Naive thymus-derived CD4-positive, alpha-beta T cell (primary cell): Measurements from ENCODE around the gene B3GNT3. TPM values are rescaled to one million over a fixed set of nuclear protein-coding genes. Genes with fewer than 3 reads are reported as not detected.
A peak's percentile ranks its signal among the peaks of the same experiment; 100 is the strongest.

Source experiments
- ATAC-seq: fragments of 150-1000 bp; cut with Tn5 transposase; 2 replicates; pipeline ENCODE4 v1.10.0; 2021; ENCODE audit warnings: mild to moderate bottlenecking, moderate library complexity
- CTCF ChIA-PET: fragments of 350-600 bp; sonication (Branson Sonifier 250); formaldehyde crosslinking; loops from one replicate; lab custom pipeline; 2021; ENCODE audit warnings: antibody characterized with exemption; lab: Charles Lee
- POLR2A ChIA-PET: fragments of 350-600 bp; sonication (Branson Sonifier 250); formaldehyde crosslinking; loops from one replicate; lab custom pipeline; 2021; ENCODE audit warnings: antibody characterized with exemption, inconsistent platforms; lab: Charles Lee
- DNase-seq, 9 donors: peaks; one replicate each; pipeline versions ENCODE4 v3.0.0 to v3.0.0-alpha.2; 2020 to 2022; ENCODE audit warnings: mixed read lengths in 1 of 9
- H3K27ac ChIP-seq: one replicate; pipeline ENCODE4 v1.7.0; 2013; ENCODE audit warnings: mild to moderate bottlenecking, low read depth, low read length, moderate library complexity
- H3K27me3 ChIP-seq, 2 donors: one replicate each; pipeline ENCODE4 v1.7.0; 2013; ENCODE audit warnings: low read length in 2 of 2, mild to moderate bottlenecking in 2 of 2, moderate library complexity in 2 of 2; ENCODE audit not compliant: control insufficient read depth in 2 of 2, insufficient read depth in 2 of 2
- H3K36me3 ChIP-seq, 3 experiments: 1 replicate in 2 of 3; 2 replicates in 1 of 3; pipeline ENCODE4 v1.7.0; 2013; ENCODE audit warnings: low read length in 3 of 3, mild to moderate bottlenecking in 3 of 3, moderate library complexity in 1 of 3; ENCODE audit not compliant: insufficient read depth in 3 of 3, control insufficient read depth in 2 of 3
- H3K4me1 ChIP-seq, 2 donors: one replicate each; pipeline ENCODE4 v1.7.0; 2013; ENCODE audit warnings: low read length in 2 of 2, mild to moderate bottlenecking in 2 of 2, moderate library complexity in 1 of 2; ENCODE audit not compliant: control insufficient read depth in 2 of 2, insufficient read depth in 2 of 2
- H3K4me3 ChIP-seq: 2 replicates; pipeline ENCODE4 v1.7.0; 2013; ENCODE audit warnings: mild to moderate bottlenecking, low read length
- H3K9me3 ChIP-seq, 3 experiments: 1 replicate in 2 of 3; 2 replicates in 1 of 3; pipeline ENCODE4 v1.7.0; 2013; ENCODE audit warnings: low read length in 3 of 3; ENCODE audit not compliant: control insufficient read depth in 2 of 3
- H3K27ac Mint-ChIP-seq, 9 donors: one replicate each; pipeline ENCODE4 v1.8.0; 2020 to 2022; ENCODE audit warnings: mixed read lengths in 9 of 9, mild to moderate bottlenecking in 8 of 9, moderate library complexity in 5 of 9, inconsistent platforms in 2 of 9
- H3K27me3 Mint-ChIP-seq, 5 donors: one replicate each; pipeline ENCODE4 v1.8.0; 2021 to 2022; ENCODE audit warnings: mixed read lengths in 5 of 5, mild to moderate bottlenecking in 1 of 5
- H3K36me3 Mint-ChIP-seq, 5 donors: one replicate each; pipeline ENCODE4 v1.8.0; 2020 to 2022; ENCODE audit warnings: mixed read lengths in 5 of 5, mild to moderate bottlenecking in 3 of 5, inconsistent platforms in 1 of 5
- H3K4me1 Mint-ChIP-seq, 7 donors: one replicate each; pipeline ENCODE4 v1.8.0; 2020 to 2022; ENCODE audit warnings: mixed read lengths in 7 of 7, mild to moderate bottlenecking in 3 of 7, inconsistent platforms in 1 of 7
- H3K4me3 Mint-ChIP-seq, 10 donors: one replicate each; pipeline ENCODE4 v1.8.0; 2020 to 2022; ENCODE audit warnings: mild to moderate bottlenecking in 10 of 10, mixed read lengths in 10 of 10, moderate library complexity in 6 of 10, inconsistent platforms in 2 of 10
- H3K9me3 Mint-ChIP-seq, 11 donors: one replicate each; pipeline ENCODE4 v1.8.0; 2020 to 2022; ENCODE audit warnings: mixed read lengths in 11 of 11, mild to moderate bottlenecking in 4 of 11, inconsistent platforms in 1 of 11, moderate library complexity in 1 of 11
- intact Hi-C, 2 donors: fragments of 100-400 bp; cut with micrococcal nuclease; formaldehyde crosslinking; loops; one replicate each; pipeline ENCODE4 v1.15.1; 2023
- polyA plus RNA-seq, 2 donors: library from polyadenylated mRNA; unstranded; fragments of 300-500 nt; fragmentation: Illumina TruSeq; gene quantifications; one replicate each; pipeline ENCODE4 v1.2.3, GENCODE V29; 2021
- total RNA-seq, 6 experiments: library from RNA in 5 of 6; stranded (reverse) in 5 of 6; gene quantifications; 1 replicate in 5 of 6; 2 replicates in 1 of 6; pipeline ENCODE4 v1.2.3 and lab custom pipeline; 2021 to 2026

Gene B3GNT3
- total and polyA plus RNA-seq, 7 experiments from 2014 or later: 0.43 to 1.0 (median 0.74) TPM; not detected in 3

DNA sequence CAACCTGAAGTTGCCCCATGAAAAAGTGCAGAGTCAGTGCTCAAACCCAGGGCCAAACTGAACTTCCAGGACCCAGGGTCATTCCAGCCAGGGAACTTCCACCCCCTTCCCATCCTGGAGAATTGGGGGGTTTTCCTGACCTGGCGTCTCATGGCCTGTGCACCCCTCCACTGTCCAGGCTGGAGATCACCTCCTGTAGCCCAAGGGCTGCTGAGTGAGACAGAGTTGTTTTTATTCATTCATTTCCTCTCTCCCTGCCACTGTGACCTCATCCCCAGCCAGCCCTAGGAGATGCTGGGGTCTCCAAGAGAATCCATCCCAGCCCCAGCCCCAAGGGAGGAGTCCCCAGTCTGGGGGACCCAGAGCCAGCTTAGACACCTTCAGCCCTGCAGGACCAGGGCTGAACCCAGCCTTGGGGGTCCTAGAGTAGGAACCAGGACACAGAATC, 39.5 kb upstream of the B3GNT3 start:
- H3K9me3 ChIP-seq: no peaks in the 10 kb centered on the region
- peak overlapping the region; percentile 12 to 94 (median 75) for H3K27ac Mint-ChIP-seq
- ChIA-PET CTCF (interaction anchor here (1.0 kb wide), 1 partner anchor 8 kb away, joined by 3 read pairs; no protein-coding TSS in a partner anchor), POLR2A (interaction anchor here (0.5 kb wide), 1 partner anchor 407 kb away, joined by 3 read pairs; no protein-coding TSS in a partner anchor)
- intact Hi-C loops: no loop called here
- peaks cover 0 to 43% (median 12%) of the 10 kb centered on the region in 5 donors for H3K36me3 Mint-ChIP-seq
- peaks cover 23 to 61% (median 42%) of the 10 kb centered on the region in 7 donors for H3K4me1 Mint-ChIP-seq
- H3K4me3 Mint-ChIP-seq: peak overlapping the region in 1 of 10 donors; percentile 35
- H3K4me3 ChIP-seq: no peak overlapping the region
- DNase-seq: no peak
- H3K27me3 Mint-ChIP-seq: no peaks in the 10 kb centered on the region
- no peaks in the 10 kb centered on the region for H3K9me3 Mint-ChIP-seq
- H3K36me3 ChIP-seq: peaks cover 0 to 46% (median 14%) of the 10 kb centered on the region in 3 experiments
- H3K4me1 ChIP-seq: peaks cover 10 to 26% of the 10 kb centered on the region in 2 donors
- peak overlapping the region; percentile 34 for H3K27ac ChIP-seq
- no peak for ATAC-seq
- no peaks in the 10 kb centered on the region for H3K27me3 ChIP-seq

DNA sequence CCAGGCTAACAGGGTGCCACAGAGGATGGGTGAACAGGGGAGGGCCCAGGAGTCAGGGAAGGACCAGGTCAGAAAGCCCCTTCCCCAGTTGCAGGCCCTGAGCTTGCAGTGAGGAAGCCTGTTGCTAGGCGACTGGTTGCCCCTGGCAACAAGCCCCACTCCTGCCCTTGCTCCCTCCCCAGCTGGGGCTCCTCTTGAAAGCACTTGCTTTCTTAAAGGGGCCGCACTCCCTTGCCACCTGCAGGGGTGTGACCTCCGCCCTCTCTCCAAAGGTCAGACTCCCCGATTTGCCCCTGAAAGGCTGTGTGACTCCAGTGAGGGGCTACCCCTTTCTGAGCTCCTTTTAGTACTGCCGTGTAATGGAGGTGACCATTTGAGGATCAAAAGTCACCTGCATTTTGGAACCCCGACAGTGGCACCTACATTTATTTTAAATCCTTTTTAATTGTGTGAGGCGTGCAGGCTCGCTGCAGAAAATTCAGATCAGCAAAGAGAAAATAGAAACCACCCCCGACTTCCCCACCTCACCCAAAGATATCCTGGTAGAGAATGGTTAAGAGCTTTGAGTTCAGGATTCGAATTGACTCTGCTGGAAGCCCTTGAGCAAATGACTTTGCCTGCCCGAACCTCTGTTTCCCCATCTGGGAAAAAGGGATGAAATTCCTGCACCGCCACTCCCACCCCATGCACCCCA, 38.8 kb upstream of the B3GNT3 start:
- Histone ChIP-seq H3K4me1 (peaks cover 10 to 19% of the 10 kb centered on the region in 2 donors), H3K27me3 (no peaks in the 10 kb centered on the region), H3K4me3 (no peak overlapping the region), H3K9me3 (no peaks in the 10 kb centered on the region), H3K36me3 (peaks cover 0 to 51% (median 14%) of the 10 kb centered on the region in 3 experiments), H3K27ac (peak overlapping the region; percentile 34)
- H3K36me3 Mint-ChIP-seq: peaks cover 0 to 45% (median 14%) of the 10 kb centered on the region in 5 donors
- H3K9me3 Mint-ChIP-seq: no peaks in the 10 kb centered on the region
- POLR2A ChIA-PET: no interaction called here
- peak overlapping the region in 5 of 9 donors; percentile 62 to 94 (median 73) for H3K27ac Mint-ChIP-seq
- CTCF ChIA-PET: interaction anchor here (1.7 kb wide), 1 partner anchor 11 kb away, joined by 4 read pairs; no protein-coding TSS in a partner anchor
- intact Hi-C loops: no loop called here
- H3K27me3 Mint-ChIP-seq: no peaks in the 10 kb centered on the region
- peak overlapping the region in 1 of 10 donors; percentile 35 for H3K4me3 Mint-ChIP-seq
- DNase-seq (no peak), ATAC-seq (no peak)
- H3K4me1 Mint-ChIP-seq: peaks cover 20 to 55% (median 40%) of the 10 kb centered on the region in 7 donors

DNA sequence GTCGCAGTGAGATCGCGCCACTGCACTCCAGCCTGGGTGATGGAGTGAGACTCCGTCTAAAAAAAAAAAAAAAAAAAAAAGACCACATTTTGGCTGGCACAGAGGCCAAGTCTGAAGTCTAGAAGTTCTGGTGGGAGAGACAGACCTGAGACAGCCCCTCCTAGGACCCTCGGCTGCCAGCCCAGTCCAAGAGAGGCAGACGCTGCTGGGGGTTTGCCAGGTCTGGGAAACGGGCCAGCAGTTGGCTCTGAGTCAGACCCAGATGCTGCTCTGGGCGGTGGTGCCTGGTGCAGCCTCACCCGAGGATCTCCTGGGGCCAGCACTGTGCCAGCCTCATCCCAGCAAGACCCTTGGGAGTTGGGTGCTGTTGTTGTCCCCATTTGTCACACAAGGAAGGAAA, 37.8 kb upstream of the B3GNT3 start:
- Histone ChIP-seq H3K4me1 (peaks cover 4 to 19% of the 10 kb centered on the region in 2 donors), H3K4me3 (no peak overlapping the region), H3K27ac (no peak overlapping the region), H3K36me3 (peaks cover 0 to 56% (median 14%) of the 10 kb centered on the region in 3 experiments), H3K9me3 (no peaks in the 10 kb centered on the region), H3K27me3 (no peaks in the 10 kb centered on the region)
- POLR2A ChIA-PET: no interaction called here
- DNase-seq: no peak
- no peak for ATAC-seq
- intact Hi-C loops: no loop called here
- Mint-ChIP-seq H3K27ac (peak overlapping the region in 1 of 9 donors; percentile 94), H3K9me3 (no peaks in the 10 kb centered on the region), H3K4me3 (no peak overlapping the region), H3K36me3 (peaks cover 0 to 42% (median 19%) of the 10 kb centered on the region in 5 donors), H3K4me1 (peaks cover 11 to 45% (median 31%) of the 10 kb centered on the region in 7 donors), H3K27me3 (no peaks in the 10 kb centered on the region)
- CTCF ChIA-PET: interaction anchor here (1.7 kb wide), 1 partner anchor 10 kb away, joined by 4 read pairs; no protein-coding TSS in a partner anchor

DNA sequence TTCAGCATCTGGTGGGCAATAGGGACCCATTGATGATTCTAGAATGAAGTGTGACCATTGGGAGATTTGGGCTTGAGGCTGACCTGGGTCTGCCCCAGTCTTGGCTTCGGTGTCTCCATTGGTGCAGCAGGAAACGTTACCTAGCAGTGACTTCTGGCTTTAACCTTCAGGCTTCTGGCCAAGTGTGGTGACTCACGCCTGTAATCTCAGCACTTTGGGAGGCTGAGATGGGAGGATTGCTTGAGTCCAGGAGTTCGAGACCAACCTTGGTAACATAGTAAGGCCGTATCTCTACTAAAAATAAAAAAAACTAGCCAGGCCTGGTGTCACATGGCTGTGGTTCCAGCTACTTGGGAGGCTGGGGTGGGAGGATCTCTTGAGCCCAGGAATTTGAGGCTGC, 36.4 kb upstream of the B3GNT3 start:
- Histone ChIP-seq H3K27me3 (no peaks in the 10 kb centered on the region), H3K27ac (no peak overlapping the region), H3K4me3 (no peak overlapping the region), H3K9me3 (no peaks in the 10 kb centered on the region), H3K4me1 (peaks cover 0 to 19% of the 10 kb centered on the region in 2 donors), H3K36me3 (peaks cover 5 to 67% (median 15%) of the 10 kb centered on the region in 3 experiments)
- intact Hi-C loops: no loop called here
- no peaks in the 10 kb centered on the region for H3K27me3 Mint-ChIP-seq
- no peak for DNase-seq
- ChIA-PET CTCF (no interaction called here), POLR2A (interaction anchor here (0.6 to 1.0 kb wide), 2 partner anchors 8 to 228 kb away, joined by 3 read pairs; no protein-coding TSS in a partner anchor)
- peak overlapping the region in 4 of 9 donors; percentile 8 to 58 (median 41) for H3K27ac Mint-ChIP-seq
- H3K36me3 Mint-ChIP-seq: peaks cover 0 to 49% (median 21%) of the 10 kb centered on the region in 5 donors
- no peaks in the 10 kb centered on the region for H3K9me3 Mint-ChIP-seq
- no peak for ATAC-seq
- no peak overlapping the region for H3K4me3 Mint-ChIP-seq
- peaks cover 11 to 45% (median 33%) of the 10 kb centered on the region in 7 donors for H3K4me1 Mint-ChIP-seq

DNA sequence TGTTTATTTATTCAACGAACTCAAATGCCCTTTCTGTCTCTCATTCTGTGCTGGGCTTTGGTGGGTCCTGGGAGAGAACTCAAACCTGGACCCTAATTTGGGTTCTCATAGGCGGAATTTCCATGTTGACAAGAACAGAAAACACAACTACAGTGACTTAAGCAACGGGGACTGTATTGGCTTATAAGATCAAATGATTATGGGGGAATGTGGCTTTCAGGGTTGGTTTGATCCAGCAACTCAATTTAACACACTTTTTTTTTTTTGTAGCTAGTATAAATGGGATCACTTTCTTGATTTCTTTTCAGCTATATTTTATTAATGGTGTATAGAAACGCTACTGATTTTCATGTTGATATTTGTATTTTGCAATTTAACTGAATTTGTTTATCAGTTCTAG, 33.8 kb upstream of the B3GNT3 start:
- intact Hi-C loops: no loop called here
- no peak for DNase-seq
- H3K4me3 Mint-ChIP-seq: no peak overlapping the region
- H3K4me1 ChIP-seq: no peaks in the 10 kb centered on the region
- ChIA-PET CTCF (interaction anchor here (0.7 kb wide), 1 partner anchor 119 kb away, joined by 4 read pairs; no protein-coding TSS in a partner anchor), POLR2A (interaction anchor here (1.1 kb wide), 1 partner anchor 115 kb away, joined by 3 read pairs; no protein-coding TSS in a partner anchor)
- H3K4me1 Mint-ChIP-seq: peaks cover 0 to 23% (median 16%) of the 10 kb centered on the region in 7 donors
- no peaks in the 10 kb centered on the region for H3K9me3 ChIP-seq
- H3K36me3 ChIP-seq: peaks cover 5 to 66% (median 6%) of the 10 kb centered on the region in 3 experiments
- no peaks in the 10 kb centered on the region for H3K27me3 Mint-ChIP-seq
- H3K27ac ChIP-seq: no peak overlapping the region
- peak overlapping the region in 1 of 9 donors; percentile 32 for H3K27ac Mint-ChIP-seq
- H3K36me3 Mint-ChIP-seq: peaks cover 0 to 48% (median 19%) of the 10 kb centered on the region in 5 donors
- H3K27me3 ChIP-seq: no peaks in the 10 kb centered on the region
- ATAC-seq: no peak
- no peaks in the 10 kb centered on the region for H3K9me3 Mint-ChIP-seq
- no peak overlapping the region for H3K4me3 ChIP-seq

DNA sequence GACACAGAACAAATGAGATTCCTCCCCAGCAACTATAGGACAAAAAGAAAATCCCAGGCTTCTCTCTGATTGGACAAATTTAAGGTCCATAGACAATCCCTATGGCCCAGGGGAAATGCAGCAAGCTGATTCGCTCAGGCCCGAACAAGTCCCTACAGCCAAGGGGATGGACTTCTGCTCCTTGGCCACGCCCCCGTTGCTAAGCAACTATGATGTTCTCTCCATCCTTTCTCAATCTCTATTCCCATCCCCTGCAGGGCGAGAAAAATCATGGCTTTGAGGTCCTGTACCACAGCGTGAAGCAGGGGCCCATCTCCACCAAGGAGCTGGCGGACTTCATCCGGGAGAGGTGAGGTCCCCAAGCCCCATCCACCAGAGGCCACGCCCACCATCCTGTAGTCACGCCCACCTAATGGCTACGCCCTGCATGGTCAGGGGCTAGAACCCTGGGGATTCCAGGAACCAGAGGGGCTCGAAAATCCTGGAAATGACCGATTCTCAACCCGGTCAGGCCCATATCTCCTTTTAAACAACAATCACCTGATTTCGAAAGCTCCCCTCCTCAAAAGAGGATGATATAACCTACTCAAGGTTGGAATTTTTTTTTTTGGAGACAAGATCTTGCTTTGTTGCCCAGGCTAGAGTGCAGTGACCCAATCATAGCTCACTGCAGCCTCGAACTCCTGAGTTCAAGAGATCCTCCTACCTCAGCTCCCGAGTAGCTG, 32.3 kb upstream of the B3GNT3 start:
- H3K36me3 Mint-ChIP-seq: peaks cover 0 to 48% (median 19%) of the 10 kb centered on the region in 5 donors
- ChIA-PET CTCF (interaction anchor here (1.3 kb wide), 1 partner anchor 8 kb away, joined by 3 read pairs; no protein-coding TSS in a partner anchor), POLR2A (interaction anchor here (0.9 kb wide), 1 partner anchor 15 kb away, joined by 3 read pairs; no protein-coding TSS in a partner anchor)
- no peak overlapping the region for H3K27ac ChIP-seq
- H3K4me1 Mint-ChIP-seq: peaks cover 0 to 22% (median 13%) of the 10 kb centered on the region in 7 donors
- no peaks in the 10 kb centered on the region for H3K9me3 ChIP-seq
- peak overlapping the region in 1 of 9 donors; percentile 10 for H3K27ac Mint-ChIP-seq
- ATAC-seq (peak; percentile 42), DNase-seq (no peak)
- intact Hi-C loops: no loop called here
- H3K9me3 Mint-ChIP-seq: no peaks in the 10 kb centered on the region
- peaks cover 5 to 68% (median 10%) of the 10 kb centered on the region in 3 experiments for H3K36me3 ChIP-seq
- no peak overlapping the region for H3K4me3 Mint-ChIP-seq
- H3K27me3 ChIP-seq: no peaks in the 10 kb centered on the region
- no peaks in the 10 kb centered on the region for H3K27me3 Mint-ChIP-seq
- no peak overlapping the region for H3K4me3 ChIP-seq
- H3K4me1 ChIP-seq: no peaks in the 10 kb centered on the region
